HepG2 (cell line): ENCODE measurements around the gene SFT2D2. TPM values are rescaled to one million over a fixed set of nuclear protein-coding genes. Genes with fewer than 3 reads are reported as not detected.

Experiments used
- ATAC-seq: fragments of 200-7000 bp; cut with Tn5 transposase; 3 replicates; pipeline ENCODE4 v1.9.1; 2020; ENCODE audit warnings: mild to moderate bottlenecking, moderate library complexity
- BruUV-seq: library from RNA; stranded (reverse); fragments of 400-500 nt; replicated peaks from 2 replicates; lab custom pipeline; 2021; lab: Mats Ljungman, UMichigan
- CTCF ChIA-PET: fragments of 300-600 bp; formaldehyde crosslinking; extraction: SDS; loops from one replicate; lab custom pipeline; 2021; ENCODE audit warnings: low total read pairs, inconsistent platforms, low intra/inter-chr PET ratio; lab: Yijun Ruan, JAX
- POLR2A ChIA-PET: fragments of 350-600 bp; sonication (Branson Sonifier 250); formaldehyde crosslinking; loops from one replicate; lab custom pipeline; 2020; ENCODE audit warnings: antibody characterized with exemption, inconsistent platforms; lab: Yijun Ruan, JAX
- DNase-seq: peaks from one replicate; pipeline ENCODE4 v3.0.0-alpha.2; 2015; ENCODE audit warnings: low spot score
- FAIRE-seq: peaks from 3 replicates; lab custom pipeline; 2011; peaks lifted over from hg19 to GRCh38; lab: Jason Lieb, UNC
- H2AFZ ChIP-seq: one replicate; pipeline ENCODE4 v1.6.1; 2011; ENCODE audit warnings: low read length, inconsistent platforms
- H3K27ac ChIP-seq: fragments of 300-600 bp; 3 replicates; pipeline ENCODE4 v1.8.0; 2011; ENCODE audit warnings: mixed run types, mild to moderate bottlenecking, mixed read lengths, low read length, inconsistent platforms; ENCODE audit not compliant: insufficient read depth; ENCODE audit errors: extremely low read length
- H3K27me3 ChIP-seq, 2 experiments: fragments of 200-600 bp in 1 of 2; 2 replicates in 1 of 2; 3 replicates in 1 of 2; pipeline versions ENCODE4 v1.6.0 to v1.8.0; 2011; ENCODE audit warnings: low read length in 2 of 2, mild to moderate bottlenecking in 2 of 2, moderate library complexity in 2 of 2, inconsistent platforms in 1 of 2; ENCODE audit not compliant: insufficient read depth in 2 of 2, control insufficient read depth in 1 of 2
- H3K36me3 ChIP-seq, 2 experiments: fragments of 200-600 bp in 1 of 2; replicated peaks in 1 of 2; 2 replicates in 1 of 2; 3 replicates in 1 of 2; pipeline versions ENCODE4 v1.5.1 to v1.8.0; 2011; ENCODE audit warnings: low read length in 2 of 2, inconsistent platforms in 1 of 2; ENCODE audit not compliant: insufficient read depth in 2 of 2, control insufficient read depth in 1 of 2
- H3K4me1 ChIP-seq: 2 replicates; pipeline ENCODE4 v1.5.1; 2012; ENCODE audit warnings: low read length, inconsistent platforms; ENCODE audit not compliant: insufficient read depth
- H3K4me2 ChIP-seq: 2 replicates; pipeline ENCODE4 v1.6.0; 2011; ENCODE audit warnings: low read depth, low read length, inconsistent platforms
- H3K4me3 ChIP-seq, 3 experiments: fragments of 200-600 bp in 1 of 3; sonication (generic), shearing (Covaris generic) in 1 of 3; replicated peaks in 1 of 3; 2 replicates each; pipeline ENCODE4 v1.5.1; 2011 to 2016; ENCODE audit warnings: low read length in 3 of 3, inconsistent platforms in 2 of 3, low read depth in 2 of 3, mild to moderate bottlenecking in 2 of 3, control low read depth in 1 of 3, mixed read lengths in 1 of 3; ENCODE audit not compliant: insufficient read depth in 1 of 3
- H3K79me2 ChIP-seq: one replicate; pipeline ENCODE4 v1.6.1; 2011; ENCODE audit warnings: low read length, inconsistent platforms; ENCODE audit not compliant: insufficient read depth
- H3K9ac ChIP-seq: 2 replicates; pipeline ENCODE4 v1.6.0; 2011; ENCODE audit warnings: mild to moderate bottlenecking, low read depth, low read length, inconsistent platforms; ENCODE audit not compliant: insufficient read depth
- H3K9me3 ChIP-seq: 2 replicates; pipeline ENCODE4 v1.5.1; 2012; ENCODE audit warnings: mild to moderate bottlenecking, low read length
- H4K20me1 ChIP-seq: 2 replicates; pipeline ENCODE4 v1.6.0; 2011; ENCODE audit warnings: inconsistent platforms, mild to moderate bottlenecking, low read length, moderate library complexity; ENCODE audit not compliant: insufficient read depth
- ARID3A ChIP-seq: IDR thresholded peaks from 2 replicates; pipeline ENCODE4 v1.6.1; 2012; ENCODE audit warnings: low read depth, low read length, improper control_type of control experiment
- FOXO4 ChIP-seq: sonication (generic); formaldehyde crosslinking; conservative IDR thresholded peaks from 2 replicates; pipeline ENCODE4 v1.8.1; 2023; ENCODE audit warnings: missing genetic modification reagents
- MBD4 ChIP-seq: IDR thresholded peaks from 2 replicates; pipeline ENCODE4 v1.6.1; 2012; ENCODE audit warnings: low read length, inconsistent platforms, borderline replicate concordance
- PAF1 ChIP-seq: IDR thresholded peaks from 2 replicates; pipeline ENCODE4 v1.6.1; 2016; ENCODE audit warnings: missing genetic modification reagents, missing compliant biosample characterization
- RFXAP ChIP-seq: sonication (generic); formaldehyde crosslinking; IDR thresholded peaks from 2 replicates; pipeline ENCODE4 v1.4.0; 2020; ENCODE audit warnings: missing genetic modification reagents, borderline replicate concordance
- TMF1 ChIP-seq: sonication (generic); formaldehyde crosslinking; IDR thresholded peaks from 2 replicates; pipeline ENCODE4 v1.8.1; 2022; ENCODE audit warnings: low read depth, missing genetic modification reagents
- TRIM22 ChIP-seq: fragments of 450-650 bp; IDR thresholded peaks from 2 replicates; pipeline ENCODE4 v1.6.1; 2017
- ZNF34 ChIP-seq: sonication (generic); formaldehyde crosslinking; IDR thresholded peaks from 2 replicates; pipeline ENCODE4 v1.4.0; 2020; ENCODE audit warnings: mild to moderate bottlenecking, missing genetic modification reagents, borderline replicate concordance
- WGBS: methylation state at CpG from one replicate; pipeline ENCODE4 v1.1.6; 2017; ENCODE audit warnings: low lambda C conversion rate; 5-methylcytosine and 5-hydroxymethylcytosine counted together
- in situ Hi-C: cut with HindIII; loops from 2 replicates; pipeline ENCODE4 v1.10.0; 2017; ENCODE audit warnings: low pct_unique_long_range_greater_than_20kb; ENCODE audit not compliant: extremely low pct_ligation_motif_present
- intact Hi-C: fragments of 100-400 bp; cut with micrococcal nuclease; formaldehyde crosslinking; loops from one replicate; pipeline ENCODE4 v1.10.0; 2022; ENCODE audit not compliant: unreplicated experiment
- polyA plus RNA-seq, 8 experiments: library from polyadenylated mRNA; depleted of rRNA in 3 of 8; stranded (reverse) in 7 of 8; unstranded in 1 of 8; fragments of >200 nt; fragmentation: Illumina TruSeq in 4 of 8; extraction: Trizol in 4 of 8; gene quantifications; 2 replicates each; pipeline versions ENCODE4 v1.2.1 to v1.2.3, GENCODE V29; 2011 to 2016; ENCODE audit warnings: low read depth in 4 of 8, missing spikeins in 1 of 8, mixed read lengths in 1 of 8; ENCODE audit not compliant: insufficient read depth in 1 of 8
- total RNA-seq, 5 experiments: library from RNA; depleted of rRNA; stranded (reverse); fragments of >200 nt; fragmentation: Illumina TruSeq; extraction: Trizol; gene quantifications; 2 replicates each; pipeline ENCODE4 v1.2.3, GENCODE V29; 2016; ENCODE audit warnings: low read depth in 1 of 5

Gene SFT2D2
- total and polyA plus RNA-seq, 2 of the 13 experiments (the other 11 are each of a cell fraction or from before 2014, with no cell fraction given) = 10.0 to 28.8 TPM

GRCh38 chr1:168280296-168280927 lies 54.6 kb downstream of the SFT2D2 start, which contains the start of gene TBX19:
Gene TBX19, plus strand, starts transcription at chr1:168280877. Its CDS starts 214 bp downstream, at chr1:168281091.
- Histone ChIP-seq H3K27ac (no peak within 1 kb of the TSS), H2AFZ (no peak within 1 kb of the TSS), H3K9ac (no peak within 1 kb of the TSS), H3K9me3 (no peaks in the 10 kb centered on the region), H3K79me2 (no peaks in the 10 kb centered on the region), H3K36me3 (no peaks in the 10 kb centered on the region), H3K4me3 (no peak within 1 kb of the TSS), H3K27me3 (no peaks in the 10 kb centered on the region), H3K4me2 (no peak within 1 kb of the TSS), H4K20me1 (no peaks in the 10 kb centered on the region), H3K4me1 (no peaks in the 10 kb centered on the region)
- ChIA-PET POLR2A (no interaction called here), CTCF (no interaction called here)
- DNase-seq (no peak), FAIRE-seq (no peak), ATAC-seq (no peak)
- BruUV-seq = no TSS peak
- 38% methylated on average over 7 of the region's 7 CpGs for WGBS
- TF ChIP-seq TRIM22 (no peak), MBD4 (no peak), FOXO4 (CRISPR knock-in tag) (no peak), TMF1 (CRISPR knock-in tag) (no peak), RFXAP (no peak), ZNF34 (CRISPR knock-in tag) (no peak), ARID3A (no peak), PAF1 (CRISPR knock-in tag) (no peak)
- in situ Hi-C loops = no loop called here
- intact Hi-C loops = no loop called here
